Vagina (tissue), 2 donors: ENCODE measurements around the gene CEP85.

Experiments
- CTCF ChIP-seq, 3 experiments: fragments of 450-650 bp in 2 of 3; fragments of 200-600 bp in 1 of 3; sonication (generic) in 1 of 3; IDR thresholded peaks; one replicate each; pipeline ENCODE4 v1.5.1; 2017 to 2019; ENCODE audit warnings: antibody characterized with exemption in 3 of 3, mild to moderate bottlenecking in 2 of 3, moderate library complexity in 2 of 3
- POLR2A ChIP-seq, 2 donors: fragments of 450-650 bp; IDR thresholded peaks; one replicate each; pipeline ENCODE4 v1.6.1; 2017; ENCODE audit warnings: antibody characterized with exemption in 2 of 2, mild to moderate bottlenecking in 2 of 2, moderate library complexity in 2 of 2
- POLR2AphosphoS5 ChIP-seq, 2 donors: sonication (generic); formaldehyde crosslinking; IDR thresholded peaks; one replicate each; pipeline ENCODE4 v1.9.0; 2017; ENCODE audit warnings: antibody characterized with exemption in 2 of 2, mild to moderate bottlenecking in 2 of 2, low read depth in 1 of 2; ENCODE audit not compliant: insufficient read depth in 1 of 2

GRCh38 chr1:26297057-26297790 lies 63.2 kb downstream of the CEP85 start:
- TF ChIP-seq CTCF (IDR thresholded peaks at IDR 0.05) (no peak), POLR2AphosphoS5 (IDR thresholded peaks at IDR 0.05; ENCODE audit: insufficient read depth in 1 of 2, low read depth in 1 of 2) (no peak), POLR2A (IDR thresholded peaks at IDR 0.05) (no peak)
